BE2C (cell line): Measurements from ENCODE around the gene CTSV. TPM values are rescaled to one million over a fixed set of nuclear protein-coding genes. Genes with fewer than 3 reads are reported as not detected.
"Not testable (repeated sequence)": the region's sequence is repeated elsewhere in the genome, so short reads cannot be mapped to it uniquely, and the experiment has no call there.

Source experiments
- DNase-seq: peaks from one replicate; pipeline ENCODE4 v3.0.0-alpha.2; 2020
- H3K27me3 ChIP-seq: fragments of 250-450 bp; sonication (Bioruptor Pico); 2 replicates; pipeline ENCODE4 v1.5.1; 2020; ENCODE audit warnings: mild to moderate bottlenecking
- H3K36me3 ChIP-seq: fragments of 250-450 bp; sonication (Bioruptor Pico); 2 replicates; pipeline ENCODE4 v1.5.1; 2020; ENCODE audit warnings: mild to moderate bottlenecking
- H3K4me1 ChIP-seq: fragments of 250-450 bp; sonication (Bioruptor Pico); 2 replicates; pipeline ENCODE4 v1.5.1; 2020
- H3K4me3 ChIP-seq: 2 replicates; pipeline ENCODE4 v1.5.1; 2011; ENCODE audit warnings: low read depth, low read length
- H3K9me3 ChIP-seq: fragments of 250-450 bp; sonication (Bioruptor Pico); 2 replicates; pipeline ENCODE4 v1.5.1; 2020
- polyA plus RNA-seq: library from polyadenylated mRNA; unstranded; fragments of >200 nt; gene quantifications from one replicate; pipeline ENCODE4 v1.2.1, GENCODE V29; 2012; ENCODE audit warnings: low read depth, missing spikeins; ENCODE audit not compliant: insufficient read length, insufficient read depth
- TF ChIP-seq, protein P1 (sequence below): IDR thresholded peaks from 2 replicates; pipeline ENCODE4 v1.5.1; 2012; ENCODE audit warnings: mild to moderate bottlenecking, low read depth, low read length

Gene CTSV
- 10.6 TPM for polyA plus RNA-seq

DNA sequence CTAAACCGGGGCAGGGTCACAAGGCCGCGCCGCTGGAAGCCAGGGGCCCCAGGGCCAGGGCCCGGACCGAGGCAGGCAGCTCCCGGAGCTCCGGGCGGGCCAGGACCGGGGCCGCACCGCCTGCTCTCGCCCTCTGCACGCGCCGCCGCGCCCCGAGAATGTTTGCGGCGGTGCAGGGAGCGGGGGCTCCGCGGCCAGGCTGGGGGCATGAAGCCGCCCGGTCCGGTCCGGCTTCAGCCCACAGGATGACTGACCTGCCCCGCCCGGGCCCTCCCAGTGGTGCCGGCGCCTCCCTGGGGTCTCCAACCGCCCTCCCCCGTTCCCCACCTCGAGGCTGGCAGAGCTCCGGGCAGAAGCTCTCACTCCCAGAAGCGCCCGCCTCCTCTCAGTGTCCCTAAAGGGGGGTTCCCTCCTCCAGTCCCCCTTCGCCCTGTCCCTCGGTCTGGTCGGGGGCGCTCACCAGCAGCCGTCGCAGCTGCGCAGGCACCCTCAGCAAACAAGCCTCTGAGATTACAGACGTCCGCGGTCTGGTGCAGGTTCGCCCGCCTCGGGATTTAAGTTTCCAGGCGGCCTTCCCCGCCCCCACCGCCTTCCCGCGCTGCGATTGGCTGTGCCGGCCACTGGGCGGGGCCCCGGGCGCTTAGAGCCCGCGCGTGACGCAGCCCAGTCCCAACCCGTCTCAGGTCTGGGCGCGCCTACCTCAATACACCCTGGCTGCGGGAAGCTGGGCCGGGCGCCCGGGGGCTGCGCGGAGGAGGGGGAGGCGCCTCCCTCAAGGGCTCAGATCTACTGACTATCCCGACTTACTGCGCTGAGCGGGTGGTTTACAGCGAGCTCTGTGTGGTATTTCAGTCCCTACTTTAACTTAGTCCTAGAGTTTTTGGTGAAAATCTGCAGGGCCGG is at the start of gene CTSV:
CTSV (minus strand) TSS at position 532 of the 903 bp plus-strand sequence. CDS start 1,099 bp downstream, outside the sequence.
- Histone ChIP-seq H3K27me3 (no peaks in the 10 kb centered on the region), H3K4me1 (no peaks in the 10 kb centered on the region), H3K36me3 (0 out of 2 replicates have a peak, but pooled peaks cover 3% of the 10 kb centered on the region), H3K4me3 (peak within 1 kb of the TSS; percentile 59), H3K9me3 (no peaks in the 10 kb centered on the region)
- TF ChIP-seq, protein P1, sequence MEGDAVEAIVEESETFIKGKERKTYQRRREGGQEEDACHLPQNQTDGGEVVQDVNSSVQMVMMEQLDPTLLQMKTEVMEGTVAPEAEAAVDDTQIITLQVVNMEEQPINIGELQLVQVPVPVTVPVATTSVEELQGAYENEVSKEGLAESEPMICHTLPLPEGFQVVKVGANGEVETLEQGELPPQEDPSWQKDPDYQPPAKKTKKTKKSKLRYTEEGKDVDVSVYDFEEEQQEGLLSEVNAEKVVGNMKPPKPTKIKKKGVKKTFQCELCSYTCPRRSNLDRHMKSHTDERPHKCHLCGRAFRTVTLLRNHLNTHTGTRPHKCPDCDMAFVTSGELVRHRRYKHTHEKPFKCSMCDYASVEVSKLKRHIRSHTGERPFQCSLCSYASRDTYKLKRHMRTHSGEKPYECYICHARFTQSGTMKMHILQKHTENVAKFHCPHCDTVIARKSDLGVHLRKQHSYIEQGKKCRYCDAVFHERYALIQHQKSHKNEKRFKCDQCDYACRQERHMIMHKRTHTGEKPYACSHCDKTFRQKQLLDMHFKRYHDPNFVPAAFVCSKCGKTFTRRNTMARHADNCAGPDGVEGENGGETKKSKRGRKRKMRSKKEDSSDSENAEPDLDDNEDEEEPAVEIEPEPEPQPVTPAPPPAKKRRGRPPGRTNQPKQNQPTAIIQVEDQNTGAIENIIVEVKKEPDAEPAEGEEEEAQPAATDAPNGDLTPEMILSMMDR = no peak
- DNase-seq = peak; percentile 97

DNA sequence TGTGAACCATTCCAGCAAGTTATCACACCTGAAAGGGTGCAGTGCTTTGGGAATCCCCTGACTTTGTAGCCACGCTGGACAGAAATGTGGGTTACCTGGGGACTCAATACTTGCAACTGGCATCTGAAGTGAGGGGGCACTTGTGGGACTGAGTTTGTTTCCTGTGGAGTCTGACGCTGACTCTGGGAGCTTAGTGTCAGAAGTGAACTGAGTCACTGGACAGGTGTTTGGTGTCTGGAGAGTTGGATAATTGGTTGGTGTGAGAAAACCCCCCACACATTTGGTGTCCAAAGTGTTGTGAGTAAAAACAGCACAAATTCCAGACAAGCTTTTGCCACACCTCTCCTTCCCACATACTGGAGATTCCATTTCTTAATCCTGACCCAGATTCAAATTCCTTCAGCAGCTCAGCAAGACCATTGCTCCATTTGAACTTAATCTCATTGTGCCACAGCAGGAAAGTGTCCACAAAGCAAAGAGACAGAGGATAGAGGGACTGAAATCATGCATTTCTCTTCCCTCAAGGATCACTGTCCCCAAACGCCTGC is 48.8 kb upstream of the CTSV start:
- H3K4me1 ChIP-seq, H3K27me3 ChIP-seq, DNase-seq, H3K9me3 ChIP-seq, H3K36me3 ChIP-seq, H3K4me3 ChIP-seq: not testable (repeated sequence)

DNA sequence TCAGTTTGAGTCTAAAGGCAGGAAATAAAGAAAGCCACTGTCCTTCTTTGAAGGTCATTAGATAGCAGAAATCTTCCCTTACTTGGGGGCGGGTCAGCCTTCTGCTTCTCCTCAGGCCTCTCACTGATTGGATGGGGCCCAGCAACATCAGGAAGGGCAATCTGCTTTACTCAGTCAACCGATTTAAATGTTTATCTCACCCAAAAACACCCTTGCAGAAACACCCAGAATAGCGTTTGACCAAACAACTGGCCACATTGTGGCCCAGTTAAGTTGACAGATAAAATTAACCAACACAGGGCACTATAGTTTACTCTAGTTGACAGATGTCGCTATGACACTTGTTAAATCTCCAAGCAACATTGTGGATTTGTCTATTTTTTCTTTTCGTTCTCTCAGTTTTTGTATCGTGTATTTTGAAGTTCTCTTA is 45.6 kb upstream of the CTSV start:
- DNase-seq, H3K27me3 ChIP-seq, H3K4me3 ChIP-seq, H3K9me3 ChIP-seq, H3K4me1 ChIP-seq, H3K36me3 ChIP-seq: not testable (repeated sequence)

- H3K4me1 ChIP-seq = no peaks in the 10 kb centered on the region
- no peak for DNase-seq
- H3K36me3 ChIP-seq = no peaks in the 10 kb centered on the region
- no peak overlapping the region for H3K4me3 ChIP-seq
- no peaks in the 10 kb centered on the region for H3K27me3 ChIP-seq
- no peaks in the 10 kb centered on the region for H3K9me3 ChIP-seq
- TF ChIP-seq, protein P1 = no peak
Measured at GRCh38 chr9:97078362-97078761, 39.4 kb upstream of the CTSV start.

GRCh38 chr9:97077452-97078295 is 38.7 kb upstream of the CTSV start:
- Histone ChIP-seq H3K4me1 (no peaks in the 10 kb centered on the region), H3K4me3 (no peak overlapping the region), H3K36me3 (no peaks in the 10 kb centered on the region), H3K9me3 (no peaks in the 10 kb centered on the region), H3K27me3 (no peaks in the 10 kb centered on the region)
- DNase-seq = no peak
- TF ChIP-seq, protein P1 = no peak

DNA sequence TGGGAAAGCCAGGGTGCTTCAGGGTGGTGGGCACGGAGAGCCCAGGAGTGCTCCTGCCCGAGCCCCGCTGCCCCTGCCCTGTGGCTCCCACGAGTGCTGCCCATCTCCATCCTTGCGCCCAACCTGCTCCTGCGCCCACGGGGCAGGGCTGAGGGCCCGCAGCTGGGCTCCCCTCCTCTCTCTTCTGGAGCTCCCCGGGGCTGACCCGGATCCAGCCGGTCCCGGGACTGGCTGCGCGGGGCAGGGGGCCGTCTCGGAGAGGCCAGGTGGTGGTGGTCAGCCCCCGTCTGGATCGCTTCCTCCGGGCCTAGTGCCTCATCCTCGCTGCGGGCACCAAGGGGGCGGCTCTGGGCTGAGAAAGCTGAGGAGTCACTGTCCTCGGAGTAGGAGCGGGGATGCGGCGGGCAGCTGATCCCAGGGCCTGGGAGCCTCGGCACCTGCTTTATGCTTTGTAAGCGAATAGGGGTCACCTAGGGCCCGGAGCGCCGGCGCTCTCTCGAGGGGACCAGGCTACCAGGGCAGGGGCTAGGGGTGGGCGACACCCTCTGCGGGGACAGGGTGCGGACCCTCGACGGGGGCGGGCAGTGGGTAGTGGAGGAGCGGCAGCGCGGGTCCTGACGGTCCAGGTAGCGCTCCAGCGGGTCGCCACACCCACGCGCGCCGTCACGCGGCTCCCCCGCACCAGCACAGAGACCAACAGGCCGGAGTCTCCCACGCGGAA is 37.9 kb upstream of the CTSV start:
- not testable (repeated sequence) for H3K27me3 ChIP-seq, DNase-seq, H3K9me3 ChIP-seq, H3K4me1 ChIP-seq, H3K36me3 ChIP-seq, H3K4me3 ChIP-seq

DNA sequence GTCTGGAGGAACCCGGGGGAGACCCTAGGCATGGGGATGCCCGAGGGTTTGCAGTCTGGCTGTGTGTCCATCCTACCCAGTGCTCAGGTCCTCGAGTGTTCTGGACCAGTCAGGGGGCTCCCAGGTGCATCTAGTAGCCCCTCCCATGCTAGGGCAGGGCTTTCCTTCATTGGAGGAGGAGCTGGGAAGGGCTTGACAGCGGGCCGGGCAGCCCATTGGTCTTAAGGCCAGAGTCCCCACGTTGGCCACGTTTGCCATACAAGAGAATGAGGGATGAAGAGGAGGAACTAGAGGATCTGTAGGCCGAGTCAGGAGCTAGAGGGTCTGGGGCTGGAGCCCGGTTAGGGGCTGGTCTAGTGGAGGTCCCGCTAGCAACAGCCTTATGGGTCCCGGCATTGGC is 37.3 kb upstream of the CTSV start:
- TF ChIP-seq, protein P1 = no peak
- no peaks in the 10 kb centered on the region for H3K9me3 ChIP-seq
- no peaks in the 10 kb centered on the region for H3K27me3 ChIP-seq
- no peak overlapping the region for H3K4me3 ChIP-seq
- DNase-seq = no peak
- H3K36me3 ChIP-seq = no peaks in the 10 kb centered on the region
- no peaks in the 10 kb centered on the region; the same call in 1 of the 2 replicates for H3K4me1 ChIP-seq
